ENCODE measurements around the gene GATAD2A.

GATAD2A gene

GRCh38 chr19:19490214-19490968 lies 84.9 kb downstream of the GATAD2A start:
- DNase-seq, result peak; percentile 99

GRCh38 chr19:19491321-19492025 lies 86.0 kb downstream of the GATAD2A start:
- no peak for DNase-seq

GRCh38 chr19:19492026-19492610 lies 86.6 kb downstream of the GATAD2A start:
- DNase-seq, result no peak

- no peak for DNase-seq
Measured at GRCh38 chr19:19493841-19494546, 88.5 kb downstream of the GATAD2A start.

- no peak for DNase-seq
Measured at GRCh38 chr19:19495614-19496603, 90.4 kb downstream of the GATAD2A start.

GRCh38 chr19:19498255-19498991 lies 92.9 kb downstream of the GATAD2A start:
- no peak for DNase-seq

- no peak for DNase-seq
Measured at GRCh38 chr19:19499272-19499995, 94.0 kb downstream of the GATAD2A start.

GRCh38 chr19:19500975-19501644 lies 95.6 kb downstream of the GATAD2A start:
- no peak for DNase-seq

GRCh38 chr19:19501798-19502197 lies 96.3 kb downstream of the GATAD2A start:
- DNase-seq, result no peak

GRCh38 chr19:19502281-19502680 lies 96.8 kb downstream of the GATAD2A start:
- no peak for DNase-seq

- peak; percentile 58 for DNase-seq
Measured at GRCh38 chr19:19502808-19503602, 97.5 kb downstream of the GATAD2A start.

- DNase-seq, result no peak
Measured at GRCh38 chr19:19504754-19505668, 99.5 kb downstream of the GATAD2A start.

GRCh38 chr19:19505669-19506326 lies 100.3 kb downstream of the GATAD2A start:
- no peak for DNase-seq

GRCh38 chr19:19506592-19506991 lies 101.1 kb downstream of the GATAD2A start:
- DNase-seq, result no peak

GRCh38 chr19:19507354-19507753 lies 101.9 kb downstream of the GATAD2A start:
- no peak for DNase-seq

- no peak for DNase-seq
Measured at GRCh38 chr19:19508217-19508616, 102.7 kb downstream of the GATAD2A start.

- no peak for DNase-seq
Measured at GRCh38 chr19:19510432-19510831, 105.0 kb downstream of the GATAD2A start.

GRCh38 chr19:19513682-19514081 lies 108.2 kb downstream of the GATAD2A start:
- DNase-seq, result no peak
